HL-60 (cell line): ENCODE measurements around the gene ZNF780B.
A peak's percentile ranks its signal among the peaks of the same experiment; 100 is the strongest.

Experiments
- DNase-seq, 2 experiments: peaks; one replicate each; pipeline ENCODE4 v3.0.0-alpha.2; 2010 to 2020; ENCODE audit warnings: low read depth in 1 of 2, low spot score in 1 of 2
- H3K27ac ChIP-seq: fragments of 250-450 bp; sonication (Bioruptor Pico); replicated peaks from 2 replicates; pipeline ENCODE4 v1.5.1; 2020; ENCODE audit warnings: mild to moderate bottlenecking, moderate library complexity
- H3K27me3 ChIP-seq: fragments of 250-450 bp; sonication (Bioruptor Pico); 2 replicates; pipeline ENCODE4 v1.5.1; 2021; ENCODE audit warnings: mild to moderate bottlenecking, moderate library complexity; ENCODE audit not compliant: insufficient read depth, poor library complexity, severe bottlenecking
- H3K4me3 ChIP-seq: replicated peaks from 2 replicates; pipeline ENCODE4 v1.5.1; 2011; ENCODE audit warnings: mild to moderate bottlenecking, control low read depth, low read length; ENCODE audit not compliant: insufficient read depth
- GABPA ChIP-seq: IDR thresholded peaks from 2 replicates; pipeline ENCODE4 v1.6.1; 2012; ENCODE audit warnings: low read depth
- POLR2AphosphoS5 ChIP-seq: IDR thresholded peaks from 2 replicates; pipeline ENCODE4 v1.6.1; 2012; ENCODE audit warnings: low read depth
- SPI1 ChIP-seq: IDR thresholded peaks from 2 replicates; pipeline ENCODE4 v1.6.1; 2012; ENCODE audit warnings: low read depth, mild to moderate bottlenecking, borderline replicate concordance
- TF ChIP-seq, protein P1 (sequence below): IDR thresholded peaks from one replicate; pipeline ENCODE4 v1.5.1; 2011; ENCODE audit warnings: low read length, control low read depth, inconsistent platforms; ENCODE audit not compliant: insufficient read depth
- TF ChIP-seq, protein P2 (sequence below): IDR thresholded peaks from 2 replicates; pipeline ENCODE4 v1.6.1; 2012; ENCODE audit warnings: low read depth; ENCODE audit not compliant: insufficient replicate concordance

ZNF780B gene

DNA sequence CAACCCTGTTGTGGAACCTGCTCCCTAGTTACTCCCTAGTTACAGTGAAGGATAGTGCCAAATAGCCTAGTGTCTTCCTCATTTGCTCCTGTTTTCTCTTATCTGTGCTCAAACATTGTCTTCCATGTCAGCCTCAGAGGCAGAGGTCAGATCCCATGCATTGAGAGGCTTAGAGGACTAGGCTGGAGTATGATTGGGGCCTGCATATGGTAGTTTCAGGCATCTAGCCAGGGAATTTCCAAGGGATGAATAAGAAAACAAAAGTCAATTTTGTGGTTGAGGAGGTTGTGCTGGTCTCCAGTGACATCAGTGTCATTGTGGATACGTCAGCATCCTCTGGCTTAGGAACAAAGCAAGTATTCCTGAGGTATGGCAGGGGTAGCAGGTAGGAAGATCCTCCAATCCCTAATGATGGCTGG, 49.7 kb downstream of the ZNF780B start:
- TF ChIP-seq SPI1 (no peak), POLR2AphosphoS5 (no peak), GABPA (no peak)
- TF ChIP-seq, protein P1, sequence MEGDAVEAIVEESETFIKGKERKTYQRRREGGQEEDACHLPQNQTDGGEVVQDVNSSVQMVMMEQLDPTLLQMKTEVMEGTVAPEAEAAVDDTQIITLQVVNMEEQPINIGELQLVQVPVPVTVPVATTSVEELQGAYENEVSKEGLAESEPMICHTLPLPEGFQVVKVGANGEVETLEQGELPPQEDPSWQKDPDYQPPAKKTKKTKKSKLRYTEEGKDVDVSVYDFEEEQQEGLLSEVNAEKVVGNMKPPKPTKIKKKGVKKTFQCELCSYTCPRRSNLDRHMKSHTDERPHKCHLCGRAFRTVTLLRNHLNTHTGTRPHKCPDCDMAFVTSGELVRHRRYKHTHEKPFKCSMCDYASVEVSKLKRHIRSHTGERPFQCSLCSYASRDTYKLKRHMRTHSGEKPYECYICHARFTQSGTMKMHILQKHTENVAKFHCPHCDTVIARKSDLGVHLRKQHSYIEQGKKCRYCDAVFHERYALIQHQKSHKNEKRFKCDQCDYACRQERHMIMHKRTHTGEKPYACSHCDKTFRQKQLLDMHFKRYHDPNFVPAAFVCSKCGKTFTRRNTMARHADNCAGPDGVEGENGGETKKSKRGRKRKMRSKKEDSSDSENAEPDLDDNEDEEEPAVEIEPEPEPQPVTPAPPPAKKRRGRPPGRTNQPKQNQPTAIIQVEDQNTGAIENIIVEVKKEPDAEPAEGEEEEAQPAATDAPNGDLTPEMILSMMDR, result no peak
- no peak for DNase-seq

DNA sequence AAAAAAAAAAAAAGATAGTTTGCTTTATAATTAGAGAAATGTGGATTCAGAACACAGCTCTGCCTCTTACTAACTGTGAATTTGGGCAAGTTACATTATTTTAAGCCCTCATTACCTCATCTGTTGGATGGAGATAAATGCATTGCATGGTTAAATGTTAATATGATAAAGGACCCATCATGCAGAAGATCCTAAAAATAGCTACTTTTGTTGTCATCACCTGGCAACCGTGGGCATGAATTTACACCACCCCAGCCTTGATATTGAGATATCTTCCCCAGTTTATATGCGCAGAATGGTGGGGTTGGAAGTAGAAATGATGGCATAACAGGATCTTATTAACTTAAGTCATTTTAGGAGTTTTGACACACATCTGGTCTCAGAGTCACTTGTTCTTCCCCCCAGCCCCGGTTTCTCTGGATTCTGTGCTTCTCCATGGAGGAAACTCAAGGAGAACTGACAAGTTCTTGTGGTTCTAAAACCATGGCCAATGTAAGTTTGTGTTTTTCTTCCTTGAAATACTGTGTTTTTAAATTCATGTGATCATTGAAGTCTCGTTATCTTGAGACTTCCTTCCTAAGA, 50.2 kb downstream of the ZNF780B start:
- Histone ChIP-seq H3K27ac (no peak overlapping the region), H3K4me3 (no peak overlapping the region), H3K27me3 (no peaks in the 10 kb centered on the region)
- TF ChIP-seq, protein P2, sequence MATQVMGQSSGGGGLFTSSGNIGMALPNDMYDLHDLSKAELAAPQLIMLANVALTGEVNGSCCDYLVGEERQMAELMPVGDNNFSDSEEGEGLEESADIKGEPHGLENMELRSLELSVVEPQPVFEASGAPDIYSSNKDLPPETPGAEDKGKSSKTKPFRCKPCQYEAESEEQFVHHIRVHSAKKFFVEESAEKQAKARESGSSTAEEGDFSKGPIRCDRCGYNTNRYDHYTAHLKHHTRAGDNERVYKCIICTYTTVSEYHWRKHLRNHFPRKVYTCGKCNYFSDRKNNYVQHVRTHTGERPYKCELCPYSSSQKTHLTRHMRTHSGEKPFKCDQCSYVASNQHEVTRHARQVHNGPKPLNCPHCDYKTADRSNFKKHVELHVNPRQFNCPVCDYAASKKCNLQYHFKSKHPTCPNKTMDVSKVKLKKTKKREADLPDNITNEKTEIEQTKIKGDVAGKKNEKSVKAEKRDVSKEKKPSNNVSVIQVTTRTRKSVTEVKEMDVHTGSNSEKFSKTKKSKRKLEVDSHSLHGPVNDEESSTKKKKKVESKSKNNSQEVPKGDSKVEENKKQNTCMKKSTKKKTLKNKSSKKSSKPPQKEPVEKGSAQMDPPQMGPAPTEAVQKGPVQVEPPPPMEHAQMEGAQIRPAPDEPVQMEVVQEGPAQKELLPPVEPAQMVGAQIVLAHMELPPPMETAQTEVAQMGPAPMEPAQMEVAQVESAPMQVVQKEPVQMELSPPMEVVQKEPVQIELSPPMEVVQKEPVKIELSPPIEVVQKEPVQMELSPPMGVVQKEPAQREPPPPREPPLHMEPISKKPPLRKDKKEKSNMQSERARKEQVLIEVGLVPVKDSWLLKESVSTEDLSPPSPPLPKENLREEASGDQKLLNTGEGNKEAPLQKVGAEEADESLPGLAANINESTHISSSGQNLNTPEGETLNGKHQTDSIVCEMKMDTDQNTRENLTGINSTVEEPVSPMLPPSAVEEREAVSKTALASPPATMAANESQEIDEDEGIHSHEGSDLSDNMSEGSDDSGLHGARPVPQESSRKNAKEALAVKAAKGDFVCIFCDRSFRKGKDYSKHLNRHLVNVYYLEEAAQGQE, result no peak
- TF ChIP-seq, protein P1, result no peak
- no peak for TF ChIP-seq SPI1
- TF ChIP-seq GABPA, result no peak
- TF ChIP-seq POLR2AphosphoS5, result no peak
- DNase-seq, result no peak

More for the DNA sequence above, 49.7 kb downstream of the ZNF780B start:
- H3K27ac ChIP-seq, result no peak overlapping the region
- H3K4me3 ChIP-seq, result no peak overlapping the region
- no peaks in the 10 kb centered on the region for H3K27me3 ChIP-seq

DNA sequence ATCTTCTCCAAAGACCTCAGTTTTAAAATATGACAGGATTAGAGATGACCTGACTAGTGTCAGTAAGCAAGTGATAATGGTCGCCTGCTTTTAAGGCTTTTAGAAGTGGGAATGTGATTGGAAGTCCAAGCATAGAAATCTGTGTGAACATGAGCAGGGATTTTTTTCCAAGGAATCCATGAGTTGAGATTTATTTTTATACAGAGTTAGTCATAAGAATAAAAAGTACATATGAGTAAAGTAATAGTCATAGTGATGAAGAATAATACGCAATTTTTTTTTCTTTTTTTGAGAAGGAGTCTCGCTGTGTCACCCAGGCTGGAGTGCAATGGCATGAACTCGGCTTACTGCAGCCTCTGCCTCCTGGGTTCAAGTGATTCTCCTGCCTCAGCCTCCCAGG, 57.5 kb downstream of the ZNF780B start:
- DNase-seq, result no peak
- Histone ChIP-seq H3K4me3 (no peak overlapping the region), H3K27me3 (no peaks in the 10 kb centered on the region), H3K27ac (no peak overlapping the region)
- TF ChIP-seq, protein P1, result no peak
- TF ChIP-seq GABPA (no peak), SPI1 (no peak), POLR2AphosphoS5 (no peak)
- TF ChIP-seq, protein P2, result no peak

DNA sequence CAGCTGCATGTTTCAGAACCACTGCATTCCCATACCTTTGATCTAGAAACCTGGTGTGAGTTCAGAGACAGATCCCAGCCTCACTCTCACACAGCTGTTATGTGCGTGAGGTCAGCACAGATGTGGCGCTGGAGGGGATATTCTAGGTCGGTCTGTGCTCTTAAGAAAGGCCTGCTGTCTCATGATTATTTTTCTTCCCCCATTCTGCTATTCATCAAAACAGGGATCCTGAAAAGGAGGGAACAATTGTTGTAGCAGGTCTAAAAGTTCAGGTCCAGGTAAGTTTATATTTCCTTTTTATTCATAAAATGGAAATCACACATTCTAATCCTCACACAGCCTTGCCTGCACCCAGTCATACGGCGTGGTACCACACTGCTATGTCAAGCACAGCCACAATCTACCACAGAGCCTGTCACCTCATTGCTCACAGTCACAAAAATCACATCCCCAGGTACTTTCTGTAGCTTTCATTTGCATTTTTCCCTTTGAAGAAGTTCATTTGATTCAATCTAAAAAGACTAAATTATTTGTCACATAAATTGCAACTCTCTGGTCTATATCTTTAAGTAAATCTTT, 58.3 kb downstream of the ZNF780B start:
- H3K27me3 ChIP-seq, result no peaks in the 10 kb centered on the region
- peak overlapping the region; percentile 85 for H3K4me3 ChIP-seq
- DNase-seq, result no peak
- no peak for TF ChIP-seq POLR2AphosphoS5
- TF ChIP-seq, protein P1, result no peak
- TF ChIP-seq SPI1, result no peak
- TF ChIP-seq, protein P2, result no peak
- no peak for TF ChIP-seq GABPA
- peak overlapping the region; percentile 89 for H3K27ac ChIP-seq
